ENCODE results near the gene ITPR2.

ITPR2 gene

DNA sequence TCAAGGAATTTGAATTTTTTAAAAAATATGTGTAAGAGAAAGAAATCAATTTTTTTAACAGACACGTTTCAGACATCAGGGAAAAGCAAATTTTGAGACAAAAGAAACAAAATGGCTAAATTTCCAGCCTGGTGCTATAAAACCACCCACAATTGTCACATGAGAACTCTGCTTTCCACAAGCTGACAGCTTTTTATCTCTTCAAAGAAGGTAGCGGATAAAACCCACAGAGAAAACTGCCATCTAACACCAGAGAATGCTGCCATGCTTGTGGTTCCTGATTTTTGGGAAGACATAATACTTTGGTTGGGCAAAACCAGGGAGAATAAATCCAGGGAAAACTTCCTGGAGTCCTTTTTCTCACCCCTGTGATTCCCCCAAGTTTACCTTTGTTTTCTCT, 10.3 kb upstream of the ITPR2 start:
- H3K36me3 ChIP-seq (ENCODE audit: control insufficient read depth in 1 of 2, insufficient read depth in 2 of 2, low read length in 2 of 2) = no peaks in the 10 kb centered on the region
- H3K18ac ChIP-seq (ENCODE audit: low read length) = no peak overlapping the region
- no peak overlapping the region for H3K23ac ChIP-seq (ENCODE audit: low read length)
- no peak overlapping the region for H2BK5ac ChIP-seq (ENCODE audit: low read depth, low read length, poor library complexity)
- H3K4me3 ChIP-seq (ENCODE audit: low read depth, low read length) = no peak overlapping the region
- H2AFZ ChIP-seq (ENCODE audit: insufficient read depth, low read length, poor library complexity) = no peak overlapping the region
- WGBS (ENCODE audit: extremely low coverage, insufficient coverage, insufficient read length) = no CpG with 5 or more reads among the region's 2 CpGs
- no peak overlapping the region for H3K4me2 ChIP-seq (ENCODE audit: low read length)
- H3K79me2 ChIP-seq (ENCODE audit: control insufficient read depth, insufficient read depth, low read length, poor library complexity) = no peaks in the 10 kb centered on the region
- H3K4me1 ChIP-seq (ENCODE audit: control insufficient read depth in 1 of 2, insufficient read depth in 2 of 2, low read length in 2 of 2) = peaks cover 0 to 7% of the 10 kb centered on the region in 2 experiments
- H4K12ac ChIP-seq (ENCODE audit: low read depth, low read length) = no peak overlapping the region
- no peak overlapping the region for H2AK5ac ChIP-seq (ENCODE audit: low read length)
- H3K4ac ChIP-seq (ENCODE audit: low read depth, low read length) = no peak overlapping the region
- H3K27ac ChIP-seq (ENCODE audit: low read depth, low read length) = no peak overlapping the region
- no peak overlapping the region for H3K14ac ChIP-seq (ENCODE audit: low read length)
- H2BK120ac ChIP-seq (ENCODE audit: insufficient read depth, low read length, poor library complexity) = no peak overlapping the region
- no peak overlapping the region for H3K9ac ChIP-seq (ENCODE audit: low read length)
- H4K8ac ChIP-seq (ENCODE audit: low read depth, low read length) = no peak overlapping the region
- no peak overlapping the region for H4K91ac ChIP-seq (ENCODE audit: low read depth, low read length)
- DNase-seq = no peak
- H3K9me3 ChIP-seq (ENCODE audit: insufficient read depth, low read depth, low read length) = peaks cover 5% of the 10 kb centered on the region
- H2BK12ac ChIP-seq (ENCODE audit: low read length) = no peak overlapping the region
- peaks cover 1% of the 10 kb centered on the region for H3K79me1 ChIP-seq (ENCODE audit: low read length)
- H3K27me3 ChIP-seq (ENCODE audit: insufficient read depth, low read length) = no peaks in the 10 kb centered on the region

DNA sequence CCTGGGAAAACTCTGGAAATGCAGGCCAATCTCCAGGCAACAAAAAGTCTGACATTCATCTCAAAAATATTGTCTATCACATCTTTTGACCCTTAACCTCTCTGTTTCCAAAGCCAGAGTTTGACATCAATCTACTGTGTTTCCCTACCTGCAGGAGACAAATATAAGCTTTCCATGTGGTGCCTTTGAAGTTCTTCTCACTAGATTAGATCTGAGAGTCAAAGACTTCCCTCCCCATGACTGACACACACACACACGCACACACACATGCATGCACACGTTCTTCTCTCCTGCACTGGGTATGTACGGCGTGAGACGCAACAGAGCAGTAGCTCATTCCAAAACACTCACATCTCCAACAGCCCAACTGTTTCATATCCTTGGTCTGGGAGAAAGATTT, 8.1 kb upstream of the ITPR2 start:
- H3K79me2 ChIP-seq (ENCODE audit: control insufficient read depth, insufficient read depth, low read length, poor library complexity) = no peaks in the 10 kb centered on the region
- H2AFZ ChIP-seq (ENCODE audit: insufficient read depth, low read length, poor library complexity) = no peak overlapping the region
- no peak overlapping the region for H3K9ac ChIP-seq (ENCODE audit: low read length)
- WGBS (ENCODE audit: extremely low coverage, insufficient coverage, insufficient read length) = no CpG with 5 or more reads among the region's 5 CpGs
- H3K4ac ChIP-seq (ENCODE audit: low read depth, low read length) = no peak overlapping the region
- no peak overlapping the region for H3K27ac ChIP-seq (ENCODE audit: low read depth, low read length)
- H3K36me3 ChIP-seq (ENCODE audit: control insufficient read depth in 1 of 2, insufficient read depth in 2 of 2, low read length in 2 of 2) = no peaks in the 10 kb centered on the region
- H3K4me3 ChIP-seq (ENCODE audit: low read depth, low read length) = no peak overlapping the region
- peaks cover 0 to 4% of the 10 kb centered on the region in 2 experiments for H3K4me1 ChIP-seq (ENCODE audit: control insufficient read depth in 1 of 2, insufficient read depth in 2 of 2, low read length in 2 of 2)
- H3K18ac ChIP-seq (ENCODE audit: low read length) = no peak overlapping the region
- H4K91ac ChIP-seq (ENCODE audit: low read depth, low read length) = no peak overlapping the region
- peak; percentile 69 to 84 for DNase-seq
- no peak overlapping the region for H4K8ac ChIP-seq (ENCODE audit: low read depth, low read length)
- H3K23ac ChIP-seq (ENCODE audit: low read length) = peak overlapping the region; percentile 24
- no peaks in the 10 kb centered on the region for H3K27me3 ChIP-seq (ENCODE audit: insufficient read depth, low read length)
- H2BK5ac ChIP-seq (ENCODE audit: low read depth, low read length, poor library complexity) = no peak overlapping the region
- no peak overlapping the region for H3K14ac ChIP-seq (ENCODE audit: low read length)
- no peak overlapping the region for H4K12ac ChIP-seq (ENCODE audit: low read depth, low read length)
- H2AK5ac ChIP-seq (ENCODE audit: low read length) = no peak overlapping the region
- H3K9me3 ChIP-seq (ENCODE audit: insufficient read depth, low read depth, low read length) = peaks cover 5% of the 10 kb centered on the region
- H2BK12ac ChIP-seq (ENCODE audit: low read length) = no peak overlapping the region
- H2BK120ac ChIP-seq (ENCODE audit: insufficient read depth, low read length, poor library complexity) = no peak overlapping the region
- peaks cover 1% of the 10 kb centered on the region for H3K79me1 ChIP-seq (ENCODE audit: low read length)
- no peak overlapping the region for H3K4me2 ChIP-seq (ENCODE audit: low read length)

DNA sequence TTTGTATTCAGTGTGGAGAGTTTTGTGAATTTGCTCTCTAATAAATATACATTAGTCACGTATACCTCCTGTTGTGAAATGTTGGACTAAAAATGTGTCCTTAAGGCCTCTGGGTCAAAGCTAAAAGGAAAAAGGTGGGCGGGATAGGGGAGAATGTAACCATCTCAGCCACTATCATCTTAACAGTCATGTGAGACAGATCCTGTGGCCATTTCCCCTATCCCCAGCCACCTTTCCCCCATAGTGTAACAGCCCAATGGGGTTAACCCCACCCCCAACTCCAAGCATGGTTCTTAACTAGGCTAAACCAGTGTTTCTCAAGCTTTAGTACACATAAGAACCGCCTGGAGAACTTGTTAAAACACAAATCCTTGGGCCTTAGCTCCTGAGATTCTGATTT, 6.5 kb upstream of the ITPR2 start:
- WGBS (ENCODE audit: extremely low coverage, insufficient coverage, insufficient read length) = no CpG with 5 or more reads among the region's 3 CpGs
- H3K4me1 ChIP-seq (ENCODE audit: control insufficient read depth in 1 of 2, insufficient read depth in 2 of 2, low read length in 2 of 2) = peaks cover 0 to 2% of the 10 kb centered on the region in 2 experiments

DNA sequence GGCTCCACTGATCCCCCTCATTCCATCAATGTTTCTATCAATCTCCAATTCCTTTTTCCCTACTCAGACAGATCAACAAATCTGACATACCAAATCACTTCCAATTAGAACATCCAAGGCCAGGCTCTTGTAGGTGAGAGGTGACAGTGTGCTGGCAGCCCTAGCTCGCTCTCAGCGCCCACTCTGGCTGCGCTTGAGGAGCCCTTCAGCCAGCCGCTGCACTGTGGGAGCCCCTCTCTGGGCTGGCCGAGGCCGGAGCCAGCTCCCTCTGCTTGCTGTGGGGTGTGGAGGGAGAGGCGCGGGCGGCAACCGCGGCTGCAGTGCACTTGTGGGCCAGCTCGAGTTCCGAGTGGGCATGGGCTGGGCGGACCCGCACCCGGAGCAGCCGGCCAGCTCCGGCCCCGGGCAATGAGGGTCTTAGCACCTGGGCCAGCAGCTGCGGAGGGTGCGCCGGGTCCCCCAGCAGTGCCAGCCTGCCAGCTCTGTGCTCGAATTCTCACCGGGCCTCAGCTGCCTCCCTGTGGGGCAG, 6.0 kb upstream of the ITPR2 start:
- H3K27ac ChIP-seq (ENCODE audit: low read depth, low read length) = no peak overlapping the region
- H3K79me1 ChIP-seq (ENCODE audit: low read length) = peaks cover under 1% of the 10 kb centered on the region
- H3K14ac ChIP-seq (ENCODE audit: low read length) = no peak overlapping the region
- no peak overlapping the region for H4K12ac ChIP-seq (ENCODE audit: low read depth, low read length)
- H2BK5ac ChIP-seq (ENCODE audit: low read depth, low read length, poor library complexity) = no peak overlapping the region
- H3K4me3 ChIP-seq (ENCODE audit: low read depth, low read length) = no peak overlapping the region
- no peak overlapping the region for H3K18ac ChIP-seq (ENCODE audit: low read length)
- H3K4me1 ChIP-seq (ENCODE audit: control insufficient read depth in 1 of 2, insufficient read depth in 2 of 2, low read length in 2 of 2) = peaks cover 2 to 4% of the 10 kb centered on the region in 2 experiments
- H4K91ac ChIP-seq (ENCODE audit: low read depth, low read length) = no peak overlapping the region
- H3K79me2 ChIP-seq (ENCODE audit: control insufficient read depth, insufficient read depth, low read length, poor library complexity) = no peaks in the 10 kb centered on the region
- H3K27me3 ChIP-seq (ENCODE audit: insufficient read depth, low read length) = no peaks in the 10 kb centered on the region
- peaks cover 5% of the 10 kb centered on the region for H3K9me3 ChIP-seq (ENCODE audit: insufficient read depth, low read depth, low read length)
- H2BK12ac ChIP-seq (ENCODE audit: low read length) = no peak overlapping the region
- H2AFZ ChIP-seq (ENCODE audit: insufficient read depth, low read length, poor library complexity) = no peak overlapping the region
- H3K4me2 ChIP-seq (ENCODE audit: low read length) = no peak overlapping the region
- H3K23ac ChIP-seq (ENCODE audit: low read length) = no peak overlapping the region
- DNase-seq = no peak
- H3K4ac ChIP-seq (ENCODE audit: low read depth, low read length) = no peak overlapping the region
- H3K9ac ChIP-seq (ENCODE audit: low read length) = no peak overlapping the region
- H4K8ac ChIP-seq (ENCODE audit: low read depth, low read length) = no peak overlapping the region
- no CpG with 5 or more reads among the region's 24 CpGs for WGBS (ENCODE audit: extremely low coverage, insufficient coverage, insufficient read length)
- H3K36me3 ChIP-seq (ENCODE audit: control insufficient read depth in 1 of 2, insufficient read depth in 2 of 2, low read length in 2 of 2) = no peaks in the 10 kb centered on the region
- no peak overlapping the region for H2AK5ac ChIP-seq (ENCODE audit: low read length)
- no peak overlapping the region for H2BK120ac ChIP-seq (ENCODE audit: insufficient read depth, low read length, poor library complexity)

More for the DNA sequence above, 6.5 kb upstream of the ITPR2 start:
- H2BK120ac ChIP-seq (ENCODE audit: insufficient read depth, low read length, poor library complexity) = no peak overlapping the region
- H3K79me2 ChIP-seq (ENCODE audit: control insufficient read depth, insufficient read depth, low read length, poor library complexity) = no peaks in the 10 kb centered on the region
- H3K9ac ChIP-seq (ENCODE audit: low read length) = no peak overlapping the region
- no peak overlapping the region for H2AK5ac ChIP-seq (ENCODE audit: low read length)
- no peak overlapping the region for H4K12ac ChIP-seq (ENCODE audit: low read depth, low read length)
- H3K4me3 ChIP-seq (ENCODE audit: low read depth, low read length) = no peak overlapping the region
- H2AFZ ChIP-seq (ENCODE audit: insufficient read depth, low read length, poor library complexity) = no peak overlapping the region
- H3K79me1 ChIP-seq (ENCODE audit: low read length) = no peaks in the 10 kb centered on the region
- no peak for DNase-seq
- H3K9me3 ChIP-seq (ENCODE audit: insufficient read depth, low read depth, low read length) = peaks cover 5% of the 10 kb centered on the region
- no peak overlapping the region for H3K27ac ChIP-seq (ENCODE audit: low read depth, low read length)
- no peak overlapping the region for H4K8ac ChIP-seq (ENCODE audit: low read depth, low read length)
- H3K4me2 ChIP-seq (ENCODE audit: low read length) = no peak overlapping the region
- no peak overlapping the region for H3K18ac ChIP-seq (ENCODE audit: low read length)
- no peak overlapping the region for H3K23ac ChIP-seq (ENCODE audit: low read length)
- no peak overlapping the region for H2BK5ac ChIP-seq (ENCODE audit: low read depth, low read length, poor library complexity)
- no peak overlapping the region for H3K14ac ChIP-seq (ENCODE audit: low read length)
- H2BK12ac ChIP-seq (ENCODE audit: low read length) = no peak overlapping the region
- H4K91ac ChIP-seq (ENCODE audit: low read depth, low read length) = no peak overlapping the region
- H3K27me3 ChIP-seq (ENCODE audit: insufficient read depth, low read length) = no peaks in the 10 kb centered on the region
- no peaks in the 10 kb centered on the region for H3K36me3 ChIP-seq (ENCODE audit: control insufficient read depth in 1 of 2, insufficient read depth in 2 of 2, low read length in 2 of 2)
- H3K4ac ChIP-seq (ENCODE audit: low read depth, low read length) = no peak overlapping the region

Data from trophoblast cell (in vitro differentiated cells and primary cell).